Loucy (cell line): ENCODE measurements around the gene GEMIN8.

Experiments
- CTCF ChIP-seq: fragments of 200-600 bp; sonication (generic); conservative IDR thresholded peaks from 2 replicates; pipeline ENCODE4 v1.5.1; 2014; ENCODE audit warnings: mild to moderate bottlenecking, antibody characterized with exemption, low read length
- EZH2phosphoT487 ChIP-seq: fragments of 200-600 bp; IDR thresholded peaks from 2 replicates; pipeline ENCODE4 v1.6.1; 2018; ENCODE audit warnings: antibody characterized with exemption, mild to moderate bottlenecking, moderate library complexity, borderline replicate concordance

DNA sequence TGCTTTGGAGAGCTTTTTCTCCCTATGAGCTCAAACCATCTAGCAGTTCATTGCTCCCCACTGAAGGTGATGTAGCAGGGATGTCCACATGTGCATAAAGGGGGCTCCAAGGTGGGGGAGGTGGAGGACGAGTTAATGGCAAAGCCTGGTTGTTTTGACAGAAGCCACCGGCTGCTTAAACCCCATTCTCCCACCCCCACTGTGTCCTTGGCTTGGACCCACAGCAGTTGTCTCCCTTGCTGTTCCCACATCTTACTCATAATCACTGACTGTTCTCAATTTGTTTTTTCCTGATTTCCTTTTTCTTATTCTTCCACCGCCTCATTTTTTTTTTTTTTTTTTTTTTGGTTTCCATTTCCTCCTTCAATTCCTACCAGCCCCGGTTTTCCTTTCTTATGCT lies 72.7 kb downstream of the GEMIN8 start:
- TF ChIP-seq CTCF = no peak
- TF ChIP-seq EZH2phosphoT487 = no peak
